Activated naive CD4-positive, alpha-beta T cell treated with Interleukin-2 at 50 U/mL for 16 hours (primary cell): Measurements from ENCODE around the gene HPCA.
A peak's percentile ranks its signal among the peaks of the same experiment; 100 is the strongest.

ENCODE experiments used
- DNase-seq: peaks from one replicate; pipeline ENCODE4 v3.0.0-alpha.2; 2020

The HPCA gene

DNA sequence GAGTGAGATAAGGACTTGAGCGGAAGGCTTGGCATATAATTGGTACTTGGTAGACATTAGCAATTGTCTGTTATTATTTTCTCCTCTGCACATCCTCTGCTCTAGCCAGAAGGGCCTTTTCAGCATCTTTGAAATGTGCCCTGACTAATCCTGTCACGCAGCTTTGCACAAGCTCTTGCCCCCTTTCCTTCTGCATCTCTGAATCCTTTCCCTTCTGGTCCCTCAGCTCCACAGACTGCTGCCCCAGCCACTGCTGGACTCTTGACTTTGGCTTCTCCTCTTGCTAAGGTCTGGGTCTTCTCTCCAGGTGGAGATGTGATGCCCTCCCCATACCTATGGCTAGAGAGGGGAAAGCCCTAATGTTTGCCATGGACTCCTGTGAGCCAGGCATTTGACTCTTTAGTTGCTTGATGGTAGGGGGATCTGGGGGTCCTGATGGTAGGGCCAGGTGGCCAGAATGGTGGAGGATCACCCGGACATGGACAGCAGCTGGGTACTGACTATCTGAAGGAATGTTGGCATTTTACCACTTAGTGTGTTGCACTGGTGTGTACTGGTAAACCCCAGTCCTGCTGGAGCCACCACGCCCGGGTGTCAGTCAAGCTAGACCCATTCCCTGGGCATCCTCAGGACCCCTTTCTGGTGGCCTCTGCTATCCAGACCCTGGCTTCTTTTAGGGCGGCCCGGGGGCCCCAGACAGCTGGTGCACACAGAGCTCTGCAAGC lies 4.4 kb downstream of the HPCA start:
- DNase-seq: no peak

DNA sequence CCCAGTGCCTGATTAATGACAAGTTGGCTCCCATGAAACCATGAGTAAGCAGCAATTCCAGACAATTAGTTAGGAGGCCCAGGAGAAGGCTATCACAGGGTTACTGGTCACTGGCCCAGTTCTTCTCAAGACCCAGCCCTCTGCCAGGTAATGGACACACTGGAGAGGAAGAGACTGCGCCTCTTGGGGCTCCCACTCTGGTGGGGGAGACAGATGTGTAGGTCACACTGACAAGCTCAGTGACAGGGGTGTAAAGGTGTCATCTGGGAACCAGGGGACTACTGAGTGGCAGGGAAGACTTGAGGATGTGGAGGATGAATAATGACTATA lies 4.9 kb downstream of the HPCA start:
- DNase-seq: no peak

DNA sequence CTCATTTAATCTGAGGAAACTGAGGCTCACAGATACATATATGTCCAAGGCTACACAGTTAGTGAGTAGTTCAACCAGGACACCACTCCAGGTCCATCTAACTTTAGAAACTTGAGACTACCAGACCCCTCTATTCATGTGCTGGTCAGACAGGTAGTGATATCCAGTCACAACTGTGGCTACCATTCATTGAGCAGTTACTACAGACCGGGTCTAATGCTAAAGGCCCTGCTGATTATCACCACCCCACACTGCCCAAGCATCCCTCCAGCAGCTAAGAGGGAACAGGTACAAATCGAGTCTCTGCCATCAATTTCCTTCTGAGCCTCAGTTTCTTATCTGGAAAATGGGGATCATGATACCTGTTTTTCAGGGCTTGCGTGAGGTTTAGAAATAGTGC lies 5.3 kb downstream of the HPCA start:
- no peak for DNase-seq

DNA sequence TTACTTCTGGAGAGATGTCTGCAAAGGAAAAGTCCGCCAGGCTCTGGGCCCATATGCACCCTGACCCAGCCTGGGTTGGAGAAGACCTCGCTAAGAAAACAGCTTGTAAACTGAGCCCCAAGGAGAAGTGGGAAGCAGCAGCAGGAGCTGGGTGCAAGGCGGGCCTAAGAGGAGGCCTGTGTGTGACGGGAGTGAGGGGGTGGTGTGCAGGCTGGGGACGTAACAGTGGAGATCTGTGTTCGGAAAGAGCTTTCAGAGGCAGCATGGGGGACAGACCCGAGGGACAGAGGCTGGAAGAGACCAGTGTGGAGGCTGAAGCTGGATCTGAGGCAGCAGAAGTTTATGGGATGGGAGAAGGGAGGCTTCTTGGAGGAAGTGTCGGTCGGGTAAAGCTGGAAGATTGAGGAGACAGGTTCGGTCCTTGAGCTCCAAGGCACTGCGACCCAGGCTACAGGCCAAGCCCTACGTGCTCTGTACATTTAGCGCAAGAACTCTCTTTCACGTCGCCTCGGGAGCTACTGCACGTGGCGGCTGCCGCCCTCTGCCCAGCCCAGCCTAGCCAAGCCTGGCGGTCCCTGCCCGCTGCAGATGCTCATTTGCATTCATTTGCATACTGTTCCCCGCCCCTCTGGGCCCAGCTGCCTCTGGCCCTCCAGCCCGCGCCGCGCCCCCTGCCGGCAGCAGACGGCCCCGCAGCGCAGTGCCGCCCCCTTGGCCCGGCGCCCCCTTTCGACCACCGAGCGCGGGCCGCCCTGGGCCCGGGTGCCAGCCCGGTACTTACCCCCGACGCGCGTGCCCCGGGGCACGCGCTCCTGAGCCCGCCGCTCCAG lies 6.3 kb downstream of the HPCA start:
- peak; percentile 40 for DNase-seq

DNA sequence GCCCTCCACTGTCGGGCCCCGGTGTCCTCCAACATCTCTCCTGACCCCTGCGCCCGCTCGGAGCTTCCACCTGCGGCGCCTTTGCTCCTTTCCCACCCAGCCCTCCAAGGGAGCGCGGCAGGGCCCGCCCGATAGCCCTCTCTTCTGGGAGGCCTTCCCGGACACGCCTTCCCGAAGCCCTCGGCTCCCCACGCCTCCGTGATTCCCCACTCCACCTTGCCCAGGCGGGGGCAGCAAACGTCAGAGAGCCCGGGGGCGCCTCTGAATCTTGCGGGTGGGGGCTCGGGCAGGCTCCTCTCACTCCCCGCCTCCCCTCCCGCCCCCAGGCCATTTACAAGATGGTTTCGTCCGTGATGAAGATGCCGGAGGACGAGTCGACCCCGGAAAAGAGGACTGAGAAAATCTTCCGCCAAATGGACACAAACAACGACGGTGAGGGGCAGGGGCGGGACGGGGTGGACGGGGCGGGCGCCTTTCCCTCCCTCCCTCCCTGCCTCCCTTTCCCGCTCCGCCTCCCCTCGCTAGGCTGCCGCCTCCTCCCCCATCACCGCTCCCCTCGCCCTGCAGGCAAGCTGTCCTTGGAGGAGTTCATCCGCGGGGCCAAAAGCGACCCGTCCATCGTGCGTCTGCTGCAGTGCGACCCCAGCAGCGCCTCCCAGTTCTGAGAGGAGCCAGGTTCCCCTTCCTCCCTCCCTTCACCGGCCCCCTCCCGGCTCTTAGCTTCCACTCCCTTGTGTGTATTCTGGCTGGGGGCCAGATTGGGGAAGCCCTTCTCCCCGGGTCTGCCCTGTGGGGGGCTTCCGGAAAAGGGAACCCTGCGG lies 7.1 kb downstream of the HPCA start:
- DNase-seq: peak; percentile 29

DNA sequence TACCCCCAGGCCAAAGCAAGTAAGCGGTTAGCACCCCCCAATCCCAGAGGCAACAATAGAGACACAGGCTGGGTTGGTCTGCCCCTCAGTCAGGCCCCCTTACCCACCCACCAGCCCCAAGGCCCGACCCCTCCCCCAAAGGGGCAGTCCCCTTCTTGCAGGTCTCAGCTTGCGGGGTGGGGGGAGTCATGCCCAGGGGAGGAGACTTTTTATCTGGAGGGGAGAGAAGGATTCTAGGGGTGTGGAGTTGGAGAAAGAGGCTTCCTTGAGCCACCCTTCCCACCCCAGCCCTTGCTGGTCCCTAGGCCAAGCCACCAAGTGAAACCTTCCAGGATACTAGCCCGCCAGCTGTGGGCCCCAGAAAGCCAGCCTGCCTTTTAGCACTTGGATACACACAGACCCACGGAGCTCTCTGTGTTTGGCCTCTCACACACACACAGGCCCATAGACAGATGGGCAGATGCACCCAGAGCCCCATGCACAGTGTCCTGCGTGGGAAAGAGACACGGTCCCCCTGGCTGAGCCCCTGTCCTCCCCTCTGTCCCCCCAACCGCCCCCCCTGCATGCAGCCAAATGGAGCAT lies 7.8 kb downstream of the HPCA start:
- no peak for DNase-seq

DNA sequence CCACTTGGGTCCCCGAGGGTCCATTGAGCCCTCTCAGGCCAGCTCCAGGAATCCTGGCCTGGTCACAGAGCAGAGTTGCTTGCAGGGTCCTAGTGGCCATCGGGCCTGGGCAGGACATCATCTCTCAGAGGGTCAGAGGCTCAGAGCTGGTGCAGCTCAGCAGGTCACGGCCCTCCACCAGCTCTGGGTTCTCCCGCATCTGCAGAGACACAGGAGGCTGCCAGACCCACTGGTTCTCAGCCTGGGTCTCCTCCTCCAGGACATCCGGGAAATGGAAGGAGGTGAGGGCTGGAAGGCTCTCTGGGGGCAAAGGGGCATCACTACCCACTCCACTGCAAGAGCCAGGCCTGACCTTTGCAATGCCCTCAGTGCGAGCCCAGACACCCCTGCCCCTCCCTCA lies 8.4 kb downstream of the HPCA start:
- no peak for DNase-seq

DNA sequence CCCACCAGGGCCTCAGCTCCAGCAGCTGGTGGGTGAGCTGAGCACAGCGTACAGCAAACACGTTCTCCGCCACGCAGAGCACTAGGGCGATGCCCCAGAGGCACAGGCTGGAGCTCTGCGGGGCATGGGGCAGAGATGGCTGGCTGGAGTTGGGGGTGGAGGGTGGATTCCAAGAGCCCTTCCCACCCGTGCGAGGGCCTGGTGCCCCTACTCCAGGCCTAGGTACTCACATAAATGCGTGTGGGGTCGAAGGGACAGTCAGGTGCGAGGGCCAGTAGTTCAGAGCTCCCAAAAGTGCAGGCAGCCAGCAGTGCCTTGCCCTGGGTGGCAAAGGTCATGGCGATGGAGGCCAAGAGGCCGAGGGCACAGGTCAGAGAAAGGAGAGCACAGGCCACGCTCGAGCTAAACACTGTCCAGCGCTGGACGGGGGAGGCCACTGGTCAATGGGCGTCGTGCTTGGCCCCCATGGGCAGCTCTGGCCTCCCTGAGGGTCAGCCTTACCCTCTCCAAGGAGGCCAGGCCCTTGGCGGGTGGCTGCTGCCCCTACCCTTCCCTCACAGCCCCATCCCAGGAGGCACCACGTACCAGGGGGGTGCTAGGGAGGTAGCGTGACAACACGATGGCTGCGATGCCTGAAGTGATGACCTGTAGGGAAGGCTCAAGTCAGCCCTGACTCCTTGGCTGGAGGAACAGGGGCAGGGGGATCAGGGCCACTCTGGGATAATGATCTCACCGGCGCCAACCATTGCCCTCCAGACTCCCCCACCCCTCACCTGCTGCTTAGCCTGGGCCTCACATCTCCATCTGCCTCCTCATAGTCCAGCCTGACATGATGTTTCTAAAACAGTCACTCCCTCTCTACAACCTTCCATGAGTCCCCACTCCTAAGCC lies 9.3 kb downstream of the HPCA start:
- no peak for DNase-seq

DNA sequence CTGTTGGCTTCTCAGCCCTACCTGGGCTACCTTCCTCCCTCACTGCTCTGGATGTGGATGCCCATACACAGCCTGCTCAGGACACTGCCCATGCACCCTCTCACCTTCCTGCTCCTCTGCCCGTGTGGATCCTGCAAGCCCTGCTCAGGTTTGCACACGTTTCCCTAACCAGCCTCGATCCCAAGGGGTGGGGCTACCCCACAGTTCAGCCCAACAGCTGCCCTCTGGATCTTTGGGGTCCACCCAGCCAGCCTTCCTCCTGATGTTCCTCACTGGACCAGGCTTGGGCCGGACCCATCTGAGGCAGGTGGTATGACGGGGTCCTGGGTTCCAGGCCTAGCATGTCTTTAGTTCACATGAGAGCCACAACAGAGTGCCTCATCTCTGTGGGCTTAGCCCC lies 10.2 kb downstream of the HPCA start:
- no peak for DNase-seq

DNA sequence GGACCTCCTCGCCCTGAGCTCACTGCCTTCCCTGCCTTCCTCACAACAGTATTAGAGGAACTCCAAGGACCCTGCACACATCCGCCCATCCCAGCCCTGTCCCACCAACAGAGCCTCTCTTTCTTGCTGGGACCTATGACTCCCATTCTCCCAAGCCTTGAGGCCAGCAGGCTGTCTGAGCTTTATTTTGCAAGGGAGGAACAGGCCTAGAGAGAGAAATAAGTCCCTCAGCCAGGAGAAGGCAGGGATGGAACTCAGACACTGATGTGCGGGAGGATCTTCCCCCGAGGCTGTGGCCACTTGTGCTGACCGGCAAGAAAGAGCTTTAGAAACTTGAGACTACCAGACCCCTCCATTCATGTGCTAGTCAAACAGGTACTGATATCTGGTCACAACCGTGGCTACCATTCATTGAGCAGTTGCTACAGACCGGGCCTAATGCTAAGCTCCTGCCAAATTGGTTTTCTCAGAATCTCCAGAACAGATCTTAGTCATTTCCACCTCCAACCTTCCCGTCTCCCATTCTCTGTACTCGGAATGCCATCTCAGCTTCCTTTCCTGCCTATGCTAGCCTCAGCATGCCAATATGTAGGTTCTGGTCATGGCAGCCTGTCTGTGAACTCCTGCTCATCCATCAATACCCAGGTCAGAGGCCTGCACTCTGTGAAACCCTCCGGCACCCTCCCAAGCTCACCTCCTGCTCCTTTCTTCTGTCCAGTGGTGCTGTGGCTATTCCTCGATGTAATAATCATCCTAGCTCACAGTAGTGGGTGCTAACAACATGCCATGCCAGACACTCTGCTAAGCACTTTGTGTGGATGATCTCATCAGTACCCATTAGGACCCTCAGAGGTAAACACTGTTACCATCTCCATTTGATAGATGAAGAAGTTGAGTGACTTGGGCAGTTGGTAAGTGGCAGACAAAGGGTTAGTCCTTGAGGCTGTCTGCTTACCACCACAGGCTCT lies 11.1 kb downstream of the HPCA start:
- no peak for DNase-seq

DNA sequence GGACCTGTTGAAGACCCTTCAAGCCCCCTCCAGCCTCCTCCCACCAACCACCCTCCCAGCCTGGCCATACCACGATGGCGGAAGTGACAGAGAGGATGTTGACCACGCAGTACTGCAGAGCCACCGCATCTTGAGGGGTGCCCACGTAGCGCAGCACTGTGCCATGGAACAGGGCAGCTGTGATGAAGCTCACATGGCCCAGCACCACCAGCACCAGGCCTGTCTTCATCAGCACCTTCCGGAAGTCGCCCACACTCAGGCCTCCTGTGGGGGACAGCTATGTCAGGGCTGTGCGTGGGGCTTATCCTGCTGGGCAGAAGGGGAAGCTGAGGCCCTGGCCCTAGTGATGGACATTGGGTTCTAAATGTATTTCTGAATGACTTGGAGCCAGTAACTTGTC lies 11.8 kb downstream of the HPCA start:
- no peak for DNase-seq

DNA sequence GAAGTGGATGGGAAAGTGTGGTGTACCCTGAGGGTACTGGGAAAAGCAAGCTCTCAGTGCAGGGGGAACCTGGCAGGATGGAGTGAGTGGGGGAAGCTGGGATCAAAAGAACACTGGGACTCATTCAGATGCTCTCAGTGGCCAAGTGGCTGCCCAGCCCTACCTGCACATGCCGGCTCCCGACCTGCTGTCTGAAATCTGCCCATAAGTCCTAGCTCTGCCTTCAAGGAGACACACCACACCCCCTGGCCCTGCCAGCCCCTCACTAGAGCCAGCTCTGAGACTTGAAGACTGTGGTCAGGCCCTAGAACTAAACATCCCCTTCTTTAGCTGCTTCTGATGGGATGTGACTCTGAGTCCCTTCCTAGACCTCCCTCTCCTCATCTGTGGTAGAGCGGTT lies 12.7 kb downstream of the HPCA start:
- no peak for DNase-seq

DNA sequence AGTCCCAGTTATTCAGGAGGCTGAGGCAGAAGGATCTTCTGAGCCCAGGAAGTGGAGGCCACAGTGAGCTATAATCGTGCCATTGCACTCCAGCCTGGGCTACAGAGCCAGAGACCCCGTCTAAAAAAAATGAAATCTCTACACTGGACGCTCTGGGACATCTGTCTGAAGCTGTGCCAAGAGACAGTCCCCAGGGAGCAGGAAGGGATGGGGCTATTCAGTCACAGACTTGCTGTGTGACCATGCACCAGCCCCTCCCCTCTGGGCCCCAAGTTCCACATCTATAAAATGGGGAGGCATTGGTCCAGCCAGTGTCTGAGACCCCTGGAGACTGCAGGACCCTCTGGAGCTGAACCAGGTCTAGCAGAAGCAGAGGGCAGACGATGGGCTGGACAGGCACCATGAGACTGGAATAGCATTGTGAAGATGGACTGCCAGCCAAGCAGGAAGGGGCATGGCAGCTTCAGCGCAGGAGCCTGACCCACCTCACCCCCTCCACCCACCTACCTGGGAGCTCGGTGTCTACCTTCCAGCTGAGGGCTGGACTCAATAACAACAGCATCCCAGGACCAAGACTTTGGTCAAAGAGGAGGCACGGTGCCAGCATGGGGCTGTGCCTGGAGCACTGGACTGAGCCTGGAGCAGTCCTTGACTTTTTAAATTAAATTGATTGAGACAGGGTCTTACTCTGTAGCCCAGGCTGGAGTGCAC lies 13.4 kb downstream of the HPCA start:
- DNase-seq: no peak

DNA sequence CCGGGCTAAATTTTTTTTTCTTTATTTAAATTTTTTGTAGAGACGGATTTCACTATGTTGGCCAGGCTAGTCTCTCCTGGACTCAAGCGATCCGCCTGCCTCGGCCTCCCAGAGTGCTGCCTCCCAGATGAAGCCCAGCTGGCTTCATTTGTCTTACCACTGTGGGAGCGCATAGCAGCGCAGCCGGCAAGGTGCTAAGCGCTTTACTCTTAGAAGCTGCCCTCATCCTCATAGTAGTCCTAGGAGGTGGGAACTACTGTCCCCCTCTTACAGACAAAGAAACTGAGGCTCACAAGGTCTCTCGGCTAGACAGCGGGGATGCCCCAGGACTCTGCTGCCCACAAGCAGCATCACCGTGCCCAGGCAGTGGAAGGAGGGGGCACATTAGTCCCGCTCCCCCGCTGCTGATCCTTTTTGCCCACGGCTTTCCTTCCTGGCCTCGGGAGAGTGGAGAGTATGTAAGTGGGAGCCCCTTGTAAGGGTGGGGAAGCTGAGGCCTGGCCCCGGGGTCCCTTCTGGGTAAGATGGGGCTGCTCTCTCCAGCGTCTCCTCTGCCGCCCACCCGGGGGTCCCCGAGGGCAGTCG lies 14.2 kb downstream of the HPCA start:
- DNase-seq: no peak

DNA sequence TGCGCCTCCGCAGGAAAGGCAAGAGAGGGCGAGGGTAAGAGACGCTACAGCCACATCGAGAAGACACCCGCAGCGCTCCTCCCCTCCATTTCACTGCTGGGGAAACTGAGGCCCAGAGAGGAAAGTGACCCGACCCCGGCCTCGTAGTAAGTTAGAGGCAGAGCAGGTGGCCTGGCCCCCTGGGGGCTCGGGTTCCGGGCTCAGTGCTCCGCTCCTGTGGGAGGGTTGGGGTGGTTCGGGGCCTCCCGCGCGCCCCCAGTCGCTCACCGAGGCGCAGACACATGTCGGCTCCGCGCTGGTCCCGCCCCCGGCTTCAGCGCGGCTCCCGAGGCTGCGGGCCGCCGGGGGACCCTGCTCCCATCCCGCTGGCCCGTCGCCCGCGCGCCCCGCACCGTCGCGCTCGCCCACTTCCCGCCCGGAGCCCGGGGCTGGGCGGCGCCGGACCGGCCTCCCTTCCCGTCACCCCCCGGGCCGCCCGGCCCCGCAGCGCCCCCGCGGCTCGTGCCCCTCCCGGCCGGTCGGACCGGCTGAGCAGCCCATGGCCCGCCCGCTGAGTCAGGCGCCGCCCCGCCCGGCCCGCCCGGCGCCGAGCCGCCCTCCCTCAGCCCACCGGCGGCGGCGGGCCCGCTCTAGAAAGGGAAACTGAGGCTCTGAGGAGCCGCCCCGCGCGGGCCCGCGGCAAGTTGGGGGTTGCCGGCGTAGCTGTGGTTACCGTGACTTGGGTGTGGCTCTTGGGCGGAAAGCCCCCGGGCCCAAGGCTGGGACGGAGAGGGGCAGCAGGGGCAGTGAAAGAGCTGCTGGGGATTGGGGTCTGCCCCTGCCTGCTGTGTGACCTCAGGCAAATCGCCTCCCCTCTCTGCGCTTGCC lies 14.9 kb downstream of the HPCA start, which contains the start of gene TMEM54:
TMEM54 (minus strand) TSS at position 434 of the 867 bp plus-strand sequence; CDS start at position 283, 151 bp downstream.
- peak; percentile 13 for DNase-seq

DNA sequence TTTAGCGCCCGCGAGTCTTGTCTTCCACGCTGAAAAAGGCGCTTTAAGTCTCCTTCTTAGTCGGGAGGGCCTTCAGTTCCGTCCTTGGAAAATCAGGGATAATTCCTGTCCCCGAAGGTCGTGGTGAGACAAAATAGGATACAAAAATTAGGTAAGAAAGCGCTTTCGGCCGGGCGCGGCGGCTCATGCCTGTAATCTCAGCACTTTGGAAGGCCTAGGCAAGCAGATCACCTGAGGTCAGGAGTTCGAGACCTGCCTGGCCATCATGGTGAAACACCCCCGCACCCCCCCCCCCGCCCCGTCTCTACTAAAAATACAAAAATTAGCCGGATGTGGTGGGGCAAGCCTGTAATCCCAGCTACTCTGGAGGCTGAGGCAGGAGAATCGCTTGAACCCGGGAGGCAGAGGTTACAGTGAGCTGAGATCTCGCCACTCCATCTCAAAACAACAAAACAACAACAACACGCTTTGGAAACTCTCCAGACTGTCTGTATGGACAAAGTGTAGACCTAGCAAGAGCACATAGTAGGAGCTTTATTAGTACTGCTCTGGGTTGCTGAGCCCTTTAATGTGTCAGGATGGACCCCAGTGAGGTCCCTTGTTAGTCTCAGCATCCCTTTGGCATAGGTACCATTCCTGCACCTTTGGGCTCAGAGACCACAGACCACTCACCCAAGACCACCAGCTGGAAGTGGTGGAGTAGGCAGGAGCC lies 15.7 kb downstream of the HPCA start:
- no peak for DNase-seq

DNA sequence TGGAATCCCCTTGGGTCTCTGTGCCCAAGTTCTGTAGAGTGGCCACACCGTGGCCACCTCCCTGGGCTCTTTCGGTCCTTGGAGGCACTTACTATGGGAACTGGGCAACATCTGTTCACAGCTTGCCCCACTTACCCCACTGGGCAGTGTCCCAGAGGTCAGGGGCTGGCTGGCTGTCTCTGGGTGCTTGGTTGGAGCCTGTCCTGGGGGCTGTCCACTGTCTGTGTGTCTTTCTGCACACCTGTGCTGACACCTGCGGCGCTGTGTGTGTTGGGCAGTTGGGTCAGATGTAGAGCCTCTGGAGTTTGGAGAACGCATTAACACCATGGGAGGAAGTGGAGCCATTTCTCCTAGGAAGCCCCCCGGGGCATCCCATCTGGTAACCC lies 16.2 kb downstream of the HPCA start:
- DNase-seq: no peak
